OCI-LY7 (cell line): ENCODE results near the gene CHST2. TPM values are rescaled to one million over a fixed set of nuclear protein-coding genes. Genes with fewer than 3 reads are reported as not detected.
"Not testable (repeated sequence)": the region's sequence is repeated elsewhere in the genome, so short reads cannot be mapped to it uniquely, and the experiment has no call there.

Source experiments
- BruUV-seq: library from RNA; stranded (reverse); fragments of 400-500 nt; replicated peaks from 2 replicates; lab custom pipeline; 2021; lab: Mats Ljungman, UMichigan
- CTCF ChIA-PET: fragments of 300-600 bp; sonication (Branson Sonifier 250); formaldehyde crosslinking; loops from one replicate; lab custom pipeline; 2022; ENCODE audit warnings: antibody characterized with exemption; ENCODE audit not compliant: unreplicated experiment; lab: Charles Lee
- POLR2A ChIA-PET: fragments of 300-600 bp; sonication (Branson Sonifier 250); formaldehyde crosslinking; loops from one replicate; lab custom pipeline; 2022; ENCODE audit warnings: antibody characterized with exemption; lab: Charles Lee
- DNase-seq: peaks from one replicate; pipeline ENCODE4 v3.0.0-alpha.2; 2015; ENCODE audit warnings: low spot score
- H2AFZ ChIP-seq: fragments of 200-600 bp; sonication (generic), shearing (Covaris generic); 2 replicates; pipeline ENCODE4 v1.6.1; 2014; ENCODE audit warnings: mild to moderate bottlenecking, antibody characterized with exemption, low read length, moderate library complexity
- H3K27ac ChIP-seq: fragments of 200-600 bp; sonication (generic); 2 replicates; pipeline ENCODE4 v1.5.1; 2014; ENCODE audit warnings: mixed run types, low read depth, mild to moderate bottlenecking, moderate library complexity, low read length, inconsistent platforms; ENCODE audit not compliant: poor library complexity, severe bottlenecking
- H3K36me3 ChIP-seq: fragments of 200-600 bp; sonication (generic); 2 replicates; pipeline ENCODE4 v1.6.1; 2014; ENCODE audit warnings: mild to moderate bottlenecking, antibody characterized with exemption, low read length, moderate library complexity, mixed read lengths; ENCODE audit not compliant: insufficient read depth
- H3K4me1 ChIP-seq: fragments of 200-600 bp; sonication (generic); 2 replicates; pipeline ENCODE4 v1.5.1; 2014; ENCODE audit warnings: mild to moderate bottlenecking, low read length; ENCODE audit not compliant: insufficient read depth, poor library complexity, severe bottlenecking
- H3K4me2 ChIP-seq: fragments of 200-600 bp; sonication (generic); 2 replicates; pipeline ENCODE4 v1.6.1; 2014; ENCODE audit warnings: mild to moderate bottlenecking, low read length
- H3K4me3 ChIP-seq: fragments of 200-600 bp; sonication (generic); 2 replicates; pipeline ENCODE4 v1.5.1; 2014; ENCODE audit warnings: mild to moderate bottlenecking, low read depth, low read length; ENCODE audit not compliant: poor library complexity, severe bottlenecking
- H3K79me2 ChIP-seq: fragments of 200-600 bp; sonication (generic); 2 replicates; pipeline ENCODE4 v1.6.1; 2016; ENCODE audit warnings: low read depth, mild to moderate bottlenecking, low read length, moderate library complexity, mixed read lengths; ENCODE audit not compliant: insufficient read depth
- H3K9me2 ChIP-seq: fragments of 200-600 bp; sonication (generic); 2 replicates; pipeline ENCODE4 v1.6.1; 2016; ENCODE audit warnings: mild to moderate bottlenecking, low read length, mixed read lengths; ENCODE audit not compliant: insufficient read depth
- H3K9me3 ChIP-seq: fragments of 200-600 bp; sonication (generic); 2 replicates; pipeline ENCODE4 v1.6.1; 2014; ENCODE audit warnings: mild to moderate bottlenecking, mixed run types, low read length, mixed read lengths
- H4K20me1 ChIP-seq: fragments of 200-600 bp; sonication (generic); 2 replicates; pipeline ENCODE4 v1.6.1; 2014; ENCODE audit warnings: mild to moderate bottlenecking, antibody characterized with exemption, low read length, moderate library complexity, mixed read lengths; ENCODE audit not compliant: insufficient read depth
- EZH2phosphoT487 ChIP-seq: fragments of 200-600 bp; sonication (generic); IDR thresholded peaks from 2 replicates; pipeline ENCODE4 v1.6.1; 2018; ENCODE audit warnings: low read depth, borderline replicate concordance, mild to moderate bottlenecking, mixed run types, antibody characterized with exemption, low read length, moderate library complexity, mixed read lengths
- intact Hi-C: fragments of 100-400 bp; cut with micrococcal nuclease; formaldehyde crosslinking; loops from one replicate; pipeline ENCODE4 v1.10.0; 2022; ENCODE audit not compliant: unreplicated experiment
- total RNA-seq, 2 experiments: library from RNA; depleted of rRNA in 1 of 2; stranded (reverse); fragments of >200 nt in 1 of 2; shearing (Covaris generic) in 1 of 2; gene quantifications; 2 replicates each; pipeline ENCODE4 v1.2.3, GENCODE V29; 2014 to 2022
- TF ChIP-seq, protein P1 (sequence below): fragments of 200-600 bp; sonication (generic); conservative IDR thresholded peaks from 2 replicates; pipeline ENCODE4 v1.5.1; 2014; ENCODE audit warnings: mild to moderate bottlenecking, antibody characterized with exemption, low read length, moderate library complexity, mixed read lengths

CHST2 gene
- total RNA-seq, 2 experiments from 2014 or later: 1.2 TPM

DNA sequence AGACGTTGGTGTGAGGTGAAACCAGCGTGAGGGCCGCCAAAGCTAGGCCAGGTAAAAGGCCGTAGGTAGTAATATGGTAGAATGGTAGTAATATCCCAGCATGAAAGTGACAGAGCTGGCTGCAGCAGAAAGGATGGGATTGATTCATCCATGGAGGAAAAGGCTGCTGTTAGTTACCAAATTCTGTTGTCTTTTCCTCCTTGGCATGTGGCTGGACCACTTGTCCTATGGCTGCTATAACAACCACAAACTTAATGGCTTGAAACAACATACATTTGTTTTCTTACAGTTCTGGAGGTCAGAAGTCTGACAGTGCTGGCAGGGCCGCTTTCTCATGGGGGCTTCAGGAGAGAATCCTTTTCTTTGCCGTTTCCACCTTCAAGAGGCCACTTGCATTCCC lies 47.8 kb upstream of the CHST2 start:
- DNase-seq: no peak
- intact Hi-C loops: no loop called here
- Histone ChIP-seq H3K9me3 (no peaks in the 10 kb centered on the region), H3K4me3 (no peak overlapping the region), H3K36me3 (no peaks in the 10 kb centered on the region), H4K20me1 (no peaks in the 10 kb centered on the region), H3K79me2 (no peaks in the 10 kb centered on the region), H2AFZ (no peak overlapping the region), H3K27ac (no peak overlapping the region), H3K4me2 (no peak overlapping the region), H3K4me1 (no peaks in the 10 kb centered on the region), H3K9me2 (no peaks in the 10 kb centered on the region)
- no peak for TF ChIP-seq EZH2phosphoT487
- TF ChIP-seq, protein P1, sequence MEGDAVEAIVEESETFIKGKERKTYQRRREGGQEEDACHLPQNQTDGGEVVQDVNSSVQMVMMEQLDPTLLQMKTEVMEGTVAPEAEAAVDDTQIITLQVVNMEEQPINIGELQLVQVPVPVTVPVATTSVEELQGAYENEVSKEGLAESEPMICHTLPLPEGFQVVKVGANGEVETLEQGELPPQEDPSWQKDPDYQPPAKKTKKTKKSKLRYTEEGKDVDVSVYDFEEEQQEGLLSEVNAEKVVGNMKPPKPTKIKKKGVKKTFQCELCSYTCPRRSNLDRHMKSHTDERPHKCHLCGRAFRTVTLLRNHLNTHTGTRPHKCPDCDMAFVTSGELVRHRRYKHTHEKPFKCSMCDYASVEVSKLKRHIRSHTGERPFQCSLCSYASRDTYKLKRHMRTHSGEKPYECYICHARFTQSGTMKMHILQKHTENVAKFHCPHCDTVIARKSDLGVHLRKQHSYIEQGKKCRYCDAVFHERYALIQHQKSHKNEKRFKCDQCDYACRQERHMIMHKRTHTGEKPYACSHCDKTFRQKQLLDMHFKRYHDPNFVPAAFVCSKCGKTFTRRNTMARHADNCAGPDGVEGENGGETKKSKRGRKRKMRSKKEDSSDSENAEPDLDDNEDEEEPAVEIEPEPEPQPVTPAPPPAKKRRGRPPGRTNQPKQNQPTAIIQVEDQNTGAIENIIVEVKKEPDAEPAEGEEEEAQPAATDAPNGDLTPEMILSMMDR: no peak
- ChIA-PET POLR2A (interaction anchor here (1.5 kb wide), 1 partner anchor 35 kb away, joined by 3 read pairs; no protein-coding TSS in a partner anchor), CTCF (no interaction called here)
- no TSS peak for BruUV-seq

DNA sequence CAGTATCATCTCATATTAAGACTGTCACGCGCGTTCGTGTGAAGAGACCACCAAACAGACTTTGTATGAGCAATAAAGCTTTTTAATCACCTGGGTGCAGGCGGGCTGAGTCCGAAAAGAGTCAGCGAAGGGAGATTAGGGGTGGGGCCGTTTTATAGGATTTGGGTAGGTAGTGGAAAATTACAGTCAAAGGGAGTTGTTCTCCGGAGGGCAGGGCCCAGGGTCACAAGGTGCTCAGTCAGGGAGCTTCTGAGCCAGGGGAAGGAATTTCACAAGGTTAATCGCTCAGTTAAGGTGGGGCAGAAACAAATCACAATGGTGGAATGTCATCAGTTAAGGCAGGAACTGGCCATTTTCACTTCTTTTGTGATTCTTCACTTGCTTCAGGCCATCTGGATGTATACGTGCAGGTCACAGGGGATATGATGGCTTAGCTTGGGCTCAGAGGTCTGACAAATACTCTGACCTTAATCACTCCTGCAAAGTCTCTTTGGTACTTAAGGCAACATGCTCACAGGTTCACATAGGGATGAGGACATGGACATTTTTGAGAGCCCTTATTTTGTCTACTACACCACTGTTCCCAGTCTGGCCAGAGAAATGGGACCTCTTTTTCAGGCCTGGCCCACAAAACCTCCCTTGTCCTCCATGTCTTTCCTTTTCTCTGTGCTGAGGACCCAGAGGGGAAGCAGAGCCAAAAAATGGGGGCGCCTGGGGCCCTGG lies 47.1 kb upstream of the CHST2 start:
- BruUV-seq, H3K79me2 ChIP-seq, CTCF ChIA-PET, H3K27ac ChIP-seq, H3K4me2 ChIP-seq, H3K4me3 ChIP-seq, H3K4me1 ChIP-seq, H4K20me1 ChIP-seq, H2AFZ ChIP-seq, DNase-seq, H3K9me2 ChIP-seq, intact Hi-C loops, H3K9me3 ChIP-seq, H3K36me3 ChIP-seq: not testable (repeated sequence)
- POLR2A ChIA-PET: interaction anchor here (1.5 kb wide), 1 partner anchor 34 kb away, joined by 3 read pairs; no protein-coding TSS in a partner anchor

DNA sequence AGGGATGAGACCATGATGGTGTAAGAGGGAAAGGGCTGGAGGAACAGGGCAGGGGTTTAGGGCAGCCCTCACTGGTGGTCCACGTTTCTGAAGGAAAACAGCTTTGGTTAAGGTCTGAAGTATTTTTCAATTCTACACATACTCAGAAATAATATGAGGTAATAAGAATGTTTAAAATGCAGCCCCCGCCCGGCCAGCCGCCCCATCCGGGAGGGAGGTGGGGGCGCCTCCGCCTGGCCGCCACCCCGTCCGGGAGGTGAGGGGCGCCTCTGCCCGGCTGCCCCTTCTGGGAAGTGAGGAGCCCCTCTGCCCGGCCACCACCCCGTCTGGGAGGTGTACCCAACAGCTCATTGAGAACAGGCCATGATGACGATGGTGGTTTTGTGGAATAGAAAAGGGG lies 46.0 kb upstream of the CHST2 start:
- H3K36me3 ChIP-seq, H4K20me1 ChIP-seq, H3K4me3 ChIP-seq, H3K4me1 ChIP-seq, CTCF ChIA-PET, H3K27ac ChIP-seq, POLR2A ChIA-PET, H3K79me2 ChIP-seq, DNase-seq, intact Hi-C loops, H3K9me3 ChIP-seq, H3K9me2 ChIP-seq, BruUV-seq, H2AFZ ChIP-seq, H3K4me2 ChIP-seq: not testable (repeated sequence)

DNA sequence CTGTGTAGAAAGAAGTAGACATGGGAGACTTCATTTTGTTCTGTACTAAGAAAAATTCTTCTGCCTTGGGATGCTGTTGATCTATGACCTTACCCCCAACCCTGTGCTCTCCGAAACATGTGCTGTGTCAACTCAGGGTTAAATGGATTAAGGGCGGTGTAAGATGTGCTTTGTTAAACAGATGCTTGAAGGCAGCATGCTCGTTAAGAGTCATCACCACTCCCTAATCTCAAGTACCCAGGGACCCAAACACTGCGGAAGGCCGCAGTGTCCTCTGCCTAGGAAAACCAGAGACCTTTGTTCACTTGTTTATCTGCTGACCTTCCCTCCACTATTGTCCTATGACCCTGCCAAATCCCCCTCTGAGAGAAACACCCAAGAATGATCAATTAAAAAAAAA lies 45.6 kb upstream of the CHST2 start:
- H3K9me2 ChIP-seq, H3K4me2 ChIP-seq, CTCF ChIA-PET, H3K9me3 ChIP-seq, DNase-seq, BruUV-seq, H3K79me2 ChIP-seq, intact Hi-C loops, H3K36me3 ChIP-seq, H3K4me1 ChIP-seq, H3K4me3 ChIP-seq, H3K27ac ChIP-seq, H2AFZ ChIP-seq, H4K20me1 ChIP-seq: not testable (repeated sequence)
- POLR2A ChIA-PET: interaction anchor here (1.0 to 1.4 kb wide), 2 partner anchors 22 to 72 kb away, joined by 3 read pairs; no protein-coding TSS in a partner anchor
